Omental fat pad (tissue), 4 donors: ENCODE data around the gene N4BP2. TPM values are rescaled to one million over a fixed set of nuclear protein-coding genes. Genes with fewer than 3 reads are reported as not detected.

Experiments used
- ATAC-seq: fragments of 150-250 bp; one replicate; pipeline ENCODE4 v1.9.1; 2016; ENCODE audit warnings: mild to moderate bottlenecking, moderate library complexity; ENCODE audit not compliant: low FRiP score
- DNase-seq: peaks from one replicate; pipeline ENCODE4 v3.0.0-alpha.2; 2019; ENCODE audit warnings: low spot score
- CTCF ChIP-seq, 3 donors: fragments of 450-650 bp; IDR thresholded peaks; one replicate each; pipeline ENCODE4 v1.5.1; 2016 to 2017; ENCODE audit warnings: antibody characterized with exemption in 3 of 3, mild to moderate bottlenecking in 3 of 3, moderate library complexity in 2 of 3
- total RNA-seq, 4 donors: library from RNA; depleted of rRNA; stranded (reverse); fragments of >200 nt; gene quantifications; one replicate each; pipeline ENCODE4 v1.1.0, GENCODE V29; 2016

N4BP2 gene
- total RNA-seq, 4 donors from 2014 or later: 6.5 to 9.2 (median 9.0) TPM

GRCh38 chr4:40040908-40041307 lies 15.7 kb upstream of the N4BP2 start:
- TF ChIP-seq CTCF (IDR thresholded peaks at IDR 0.05): no peak
- no peak for DNase-seq
- ATAC-seq: no peak

- no peak for ATAC-seq
- DNase-seq: no peak
- TF ChIP-seq CTCF (IDR thresholded peaks at IDR 0.05): no peak
These were observed 12.9 kb upstream of the N4BP2 start for GRCh38 chr4:40043786-40044185.

- no peak for TF ChIP-seq CTCF (IDR thresholded peaks at IDR 0.05)
- DNase-seq: no peak
- peak; percentile 73 for ATAC-seq
These were observed 10.2 kb upstream of the N4BP2 start for GRCh38 chr4:40046311-40046980.

- no peak for DNase-seq
- no peak for ATAC-seq
- TF ChIP-seq CTCF (IDR thresholded peaks at IDR 0.05): no peak
These were observed 3.5 kb upstream of the N4BP2 start for GRCh38 chr4:40053161-40053560.

GRCh38 chr4:40055511-40055862 lies 1.2 kb upstream of the N4BP2 start:
- DNase-seq (no peak), ATAC-seq (no peak)
- no peak for TF ChIP-seq CTCF (IDR thresholded peaks at IDR 0.05)

- TF ChIP-seq CTCF (IDR thresholded peaks at IDR 0.05): no peak
- DNase-seq (peak; percentile 24), ATAC-seq (peak; percentile 25)
These were observed 561 bp upstream of the N4BP2 start for GRCh38 chr4:40055863-40056715.
